Fibroblast of the aortic adventitia (primary cell): ENCODE data around the gene WDR7. TPM values are rescaled to one million over a fixed set of nuclear protein-coding genes. Genes with fewer than 3 reads are reported as not detected.

Experiments used
- DNase-seq: peaks from one replicate; pipeline ENCODE4 v3.0.0-alpha.2; 2010; ENCODE audit warnings: low read depth
- H3K4me3 ChIP-seq: 2 replicates; pipeline ENCODE4 v1.5.1; 2011; ENCODE audit warnings: low read depth, mild to moderate bottlenecking, control low read depth, low read length, moderate library complexity
- CTCF ChIP-seq: IDR thresholded peaks from 2 replicates; pipeline ENCODE4 v1.5.1; 2011; ENCODE audit warnings: mild to moderate bottlenecking, low read length, control low read depth, inconsistent platforms; ENCODE audit not compliant: insufficient read depth
- total RNA-seq: library from RNA; depleted of rRNA; stranded (reverse); fragments of >200 nt; gene quantifications from 2 replicates; pipeline ENCODE4 v1.2.3, GENCODE V29; 2012; ENCODE audit warnings: low replicate concordance

The WDR7 gene
- total RNA-seq, 1 donor = 24.0 TPM

GRCh38 chr18:56743115-56743514 is 92.0 kb downstream of the WDR7 start:
- no peak for DNase-seq
- no peak for TF ChIP-seq CTCF
- no peak overlapping the region for H3K4me3 ChIP-seq

- TF ChIP-seq CTCF = no peak
- H3K4me3 ChIP-seq = no peak overlapping the region
- DNase-seq = no peak
Observed at GRCh38 chr18:56747032-56747658, 96.0 kb downstream of the WDR7 start.

- TF ChIP-seq CTCF = no peak
- H3K4me3 ChIP-seq = no peak overlapping the region
- no peak for DNase-seq
Observed at GRCh38 chr18:56747857-56748256, 96.7 kb downstream of the WDR7 start.

- TF ChIP-seq CTCF = peak; percentile 60
- peak; percentile 71 for DNase-seq
- no peak overlapping the region for H3K4me3 ChIP-seq
Observed at GRCh38 chr18:56748698-56749268, 97.6 kb downstream of the WDR7 start.

- no peak overlapping the region for H3K4me3 ChIP-seq
- no peak for TF ChIP-seq CTCF
- DNase-seq = no peak
Observed at GRCh38 chr18:56756966-56757365, 105.8 kb downstream of the WDR7 start.

GRCh38 chr18:56770097-56770496 is 118.9 kb downstream of the WDR7 start:
- no peak for DNase-seq
- TF ChIP-seq CTCF = no peak
- H3K4me3 ChIP-seq = no peak overlapping the region

GRCh38 chr18:56770873-56771272 is 119.7 kb downstream of the WDR7 start:
- H3K4me3 ChIP-seq = no peak overlapping the region
- no peak for TF ChIP-seq CTCF
- DNase-seq = no peak
